ENCODE measurements around the gene CAMSAP1. TPM values are rescaled to one million over a fixed set of nuclear protein-coding genes. Genes with fewer than 3 reads are reported as not detected.

The CAMSAP1 gene
- total RNA-seq, 1 experiment from 2014 or later, result 16.7 TPM

GRCh38 chr9:135788576-135789300, 118.6 kb downstream of the CAMSAP1 start:
- no peak for DNase-seq
- no peak overlapping the region for H3K4me2 ChIP-seq
- no peaks in the 10 kb centered on the region for H3K9me2 ChIP-seq (ENCODE audit: insufficient read depth)
- no peaks in the 10 kb centered on the region for H4K20me1 ChIP-seq (ENCODE audit: insufficient read depth)
- no peak overlapping the region for H3K4me3 ChIP-seq
- no peaks in the 10 kb centered on the region for H3K4me1 ChIP-seq (replicated peaks; ENCODE audit: insufficient read depth)
- no peaks in the 10 kb centered on the region for H3K36me3 ChIP-seq (ENCODE audit: low read depth)
- no peaks in the 10 kb centered on the region for H3K9me3 ChIP-seq (ENCODE audit: insufficient read depth, low read depth)
- H3K27ac ChIP-seq, result no peak overlapping the region
- TF ChIP-seq EZH2 (IDR thresholded peaks at IDR 0.05; ENCODE audit: low read depth) (no peak), CTCF (conservative IDR thresholded peaks at IDR 0.05) (no peak)
- H3K79me2 ChIP-seq (ENCODE audit: low read depth), result no peaks in the 10 kb centered on the region
- ChIA-PET POLR2A (ENCODE audit: unreplicated experiment) (no interaction called here), CTCF (no interaction called here)
- intact Hi-C loops (cut with micrococcal nuclease; ENCODE audit: unreplicated experiment), result no loop called here
- no TSS peak for BruUV-seq (replicated peaks)
- no peak overlapping the region for H2AFZ ChIP-seq
- H3F3A ChIP-seq (ENCODE audit: insufficient read depth, low read depth), result no peaks in the 10 kb centered on the region
- no peaks in the 10 kb centered on the region for H3K27me3 ChIP-seq (ENCODE audit: insufficient read depth, low read depth)

- Histone ChIP-seq H3K27ac (no peak overlapping the region), H3K36me3 (ENCODE audit: low read depth) (no peaks in the 10 kb centered on the region), H3K4me1 (replicated peaks; ENCODE audit: insufficient read depth) (no peaks in the 10 kb centered on the region), H3K27me3 (ENCODE audit: insufficient read depth, low read depth) (no peaks in the 10 kb centered on the region), H4K20me1 (ENCODE audit: insufficient read depth) (no peaks in the 10 kb centered on the region), H2AFZ (no peak overlapping the region), H3K4me2 (no peak overlapping the region), H3K79me2 (ENCODE audit: low read depth) (no peaks in the 10 kb centered on the region), H3F3A (ENCODE audit: insufficient read depth, low read depth) (no peaks in the 10 kb centered on the region), H3K9me2 (ENCODE audit: insufficient read depth) (no peaks in the 10 kb centered on the region), H3K9me3 (ENCODE audit: insufficient read depth, low read depth) (no peaks in the 10 kb centered on the region), H3K4me3 (no peak overlapping the region)
- no TSS peak for BruUV-seq (replicated peaks)
- DNase-seq, result no peak
- intact Hi-C loops (cut with micrococcal nuclease; ENCODE audit: unreplicated experiment), result no loop called here
- ChIA-PET POLR2A (ENCODE audit: unreplicated experiment) (no interaction called here), CTCF (no interaction called here)
- no peak for TF ChIP-seq CTCF (conservative IDR thresholded peaks at IDR 0.05)
- no peak for TF ChIP-seq EZH2 (IDR thresholded peaks at IDR 0.05; ENCODE audit: low read depth)
Measured at GRCh38 chr9:135787776-135788575, 119.4 kb downstream of the CAMSAP1 start.

GRCh38 chr9:135787317-135787716, 120.0 kb downstream of the CAMSAP1 start:
- no TSS peak for BruUV-seq (replicated peaks)
- Histone ChIP-seq H3K36me3 (ENCODE audit: low read depth) (no peaks in the 10 kb centered on the region), H3F3A (ENCODE audit: insufficient read depth, low read depth) (no peaks in the 10 kb centered on the region), H3K27me3 (ENCODE audit: insufficient read depth, low read depth) (no peaks in the 10 kb centered on the region), H3K4me2 (no peak overlapping the region), H3K9me2 (ENCODE audit: insufficient read depth) (no peaks in the 10 kb centered on the region), H4K20me1 (ENCODE audit: insufficient read depth) (no peaks in the 10 kb centered on the region), H3K4me3 (no peak overlapping the region), H2AFZ (no peak overlapping the region), H3K27ac (no peak overlapping the region), H3K4me1 (replicated peaks; ENCODE audit: insufficient read depth) (no peaks in the 10 kb centered on the region), H3K9me3 (ENCODE audit: insufficient read depth, low read depth) (no peaks in the 10 kb centered on the region), H3K79me2 (ENCODE audit: low read depth) (no peaks in the 10 kb centered on the region)
- TF ChIP-seq CTCF (conservative IDR thresholded peaks at IDR 0.05) (no peak), EZH2 (IDR thresholded peaks at IDR 0.05; ENCODE audit: low read depth) (no peak)
- intact Hi-C loops (cut with micrococcal nuclease; ENCODE audit: unreplicated experiment), result no loop called here
- ChIA-PET POLR2A (ENCODE audit: unreplicated experiment) (no interaction called here), CTCF (no interaction called here)
- DNase-seq, result no peak

Data from PC-9 (cell line).